Endothelial cell of umbilical vein (primary cell): ENCODE data around the gene DAB2IP.

Source experiments
- POLR2AphosphoS5 ChIP-seq: IDR thresholded peaks from 2 replicates; pipeline ENCODE4 v1.6.1; 2012; ENCODE audit warnings: low read depth, mild to moderate bottlenecking, control low read depth, low read length, moderate library complexity; ENCODE audit not compliant: insufficient read depth
- TF ChIP-seq, protein P1 (sequence below), 2 donors: IDR thresholded peaks; 1 replicate in 1 of 2; 2 replicates in 1 of 2; pipeline ENCODE4 v1.5.1; 2011; ENCODE audit warnings: low read length in 2 of 2, mild to moderate bottlenecking in 2 of 2, moderate library complexity in 2 of 2, control low read depth in 1 of 2, inconsistent platforms in 1 of 2, low read depth in 1 of 2; ENCODE audit not compliant: insufficient read depth in 1 of 2; ENCODE audit errors: extremely low read depth in 1 of 2
- TF ChIP-seq, protein P2 (sequence below): IDR thresholded peaks from 2 replicates; pipeline ENCODE4 v1.6.1; 2011; ENCODE audit not compliant: insufficient read depth, insufficient read length

DNA sequence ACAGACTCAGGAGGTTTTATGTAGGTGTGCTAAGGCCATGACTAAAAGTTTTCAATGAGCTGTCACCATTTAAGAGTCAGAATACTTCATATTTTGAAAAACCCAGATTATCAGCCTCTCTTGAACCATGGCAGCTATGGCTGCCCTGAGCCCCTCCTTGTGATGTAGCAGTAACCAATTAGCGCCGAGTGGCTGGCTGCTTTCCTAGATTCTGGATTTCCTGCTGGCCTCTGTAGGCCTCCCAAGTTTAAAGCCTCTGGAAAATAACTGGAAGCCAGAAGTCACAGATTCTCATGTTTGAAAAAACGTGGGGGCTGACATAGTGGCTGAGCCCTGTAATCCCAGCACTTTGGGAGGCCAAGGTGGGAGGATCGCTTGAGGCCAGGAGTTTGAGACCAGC is 25.5 kb downstream of the DAB2IP start:
- TF ChIP-seq, protein P1, sequence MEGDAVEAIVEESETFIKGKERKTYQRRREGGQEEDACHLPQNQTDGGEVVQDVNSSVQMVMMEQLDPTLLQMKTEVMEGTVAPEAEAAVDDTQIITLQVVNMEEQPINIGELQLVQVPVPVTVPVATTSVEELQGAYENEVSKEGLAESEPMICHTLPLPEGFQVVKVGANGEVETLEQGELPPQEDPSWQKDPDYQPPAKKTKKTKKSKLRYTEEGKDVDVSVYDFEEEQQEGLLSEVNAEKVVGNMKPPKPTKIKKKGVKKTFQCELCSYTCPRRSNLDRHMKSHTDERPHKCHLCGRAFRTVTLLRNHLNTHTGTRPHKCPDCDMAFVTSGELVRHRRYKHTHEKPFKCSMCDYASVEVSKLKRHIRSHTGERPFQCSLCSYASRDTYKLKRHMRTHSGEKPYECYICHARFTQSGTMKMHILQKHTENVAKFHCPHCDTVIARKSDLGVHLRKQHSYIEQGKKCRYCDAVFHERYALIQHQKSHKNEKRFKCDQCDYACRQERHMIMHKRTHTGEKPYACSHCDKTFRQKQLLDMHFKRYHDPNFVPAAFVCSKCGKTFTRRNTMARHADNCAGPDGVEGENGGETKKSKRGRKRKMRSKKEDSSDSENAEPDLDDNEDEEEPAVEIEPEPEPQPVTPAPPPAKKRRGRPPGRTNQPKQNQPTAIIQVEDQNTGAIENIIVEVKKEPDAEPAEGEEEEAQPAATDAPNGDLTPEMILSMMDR (IDR thresholded peaks at IDR 0.05; ENCODE audit: extremely low read depth in 1 of 2, insufficient read depth in 1 of 2, low read depth in 1 of 2, low read length in 2 of 2), result no peak
- no peak for TF ChIP-seq POLR2AphosphoS5
- TF ChIP-seq, protein P2, sequence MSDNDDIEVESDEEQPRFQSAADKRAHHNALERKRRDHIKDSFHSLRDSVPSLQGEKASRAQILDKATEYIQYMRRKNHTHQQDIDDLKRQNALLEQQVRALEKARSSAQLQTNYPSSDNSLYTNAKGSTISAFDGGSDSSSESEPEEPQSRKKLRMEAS, result no peak
